Esophagus squamous epithelium (tissue), 5 donors: ENCODE data around the gene NUP210. TPM values are rescaled to one million over a fixed set of nuclear protein-coding genes. Genes with fewer than 3 reads are reported as not detected.

ENCODE experiments used
- DNase-seq: peaks from one replicate; lab custom pipeline; 2025; lab: John Stamatoyannopoulos, UW
- H3K27ac ChIP-seq, 4 donors: fragments of 200-600 bp; sonication (generic); one replicate each; pipeline ENCODE4 v1.5.1; 2016 to 2019; ENCODE audit warnings: mild to moderate bottlenecking in 1 of 4
- H3K27me3 ChIP-seq, 4 donors: fragments of 200-600 bp; sonication (generic); 1 replicate in 3 of 4; 2 replicates in 1 of 4; pipeline versions ENCODE4 v1.5.1 to v1.6.0; 2017 to 2021; ENCODE audit warnings: antibody characterized with exemption in 1 of 4
- H3K36me3 ChIP-seq, 3 donors: fragments of 200-600 bp; sonication (generic); one replicate each; pipeline ENCODE4 v1.5.1; 2016 to 2019
- H3K4me1 ChIP-seq, 3 donors: fragments of 200-600 bp; sonication (generic); one replicate each; pipeline ENCODE4 v1.5.1; 2017 to 2019
- H3K4me3 ChIP-seq, 4 donors: fragments of 200-600 bp; sonication (generic); 1 replicate in 3 of 4; 2 replicates in 1 of 4; pipeline ENCODE4 v1.5.1; 2016 to 2019; ENCODE audit warnings: mild to moderate bottlenecking in 2 of 4, moderate library complexity in 1 of 4
- H3K9me3 ChIP-seq, 3 donors: fragments of 200-600 bp; sonication (generic); one replicate each; pipeline ENCODE4 v1.5.1; 2016 to 2019
- POLR2A ChIP-seq, 4 donors: fragments of 450-650 bp; IDR thresholded peaks; one replicate each; pipeline ENCODE4 v1.6.1; 2017; ENCODE audit warnings: antibody characterized with exemption in 4 of 4, mild to moderate bottlenecking in 4 of 4, moderate library complexity in 3 of 4
- WGBS, 2 donors: methylation state at CpG; one replicate each; pipeline ENCODE4 v1.1.5; 2018; 5-methylcytosine and 5-hydroxymethylcytosine counted together
- intact Hi-C: fragments of 100-400 bp; cut with DNase I; formaldehyde crosslinking; loops from one replicate; pipeline ENCODE4 v1.15.0; 2022
- total RNA-seq, 4 donors: library from RNA; depleted of rRNA; stranded (reverse); fragments of >200 nt; gene quantifications; one replicate each; pipeline ENCODE4 v1.1.0, GENCODE V29; 2016
- TF ChIP-seq, protein P1 (sequence below), 6 experiments: fragments of 450-650 bp in 4 of 6; fragments of 200-600 bp in 2 of 6; sonication (generic) in 2 of 6; IDR thresholded peaks; one replicate each; pipeline ENCODE4 v1.5.1; 2016 to 2019; ENCODE audit warnings: antibody characterized with exemption in 6 of 6, mild to moderate bottlenecking in 4 of 6, moderate library complexity in 4 of 6
- donor health status: DM: yes; HTN: yes; CAD: no.

Gene NUP210
- total RNA-seq, 4 donors from 2014 or later, result 7.2 to 14.5 (median 9.4) TPM

DNA sequence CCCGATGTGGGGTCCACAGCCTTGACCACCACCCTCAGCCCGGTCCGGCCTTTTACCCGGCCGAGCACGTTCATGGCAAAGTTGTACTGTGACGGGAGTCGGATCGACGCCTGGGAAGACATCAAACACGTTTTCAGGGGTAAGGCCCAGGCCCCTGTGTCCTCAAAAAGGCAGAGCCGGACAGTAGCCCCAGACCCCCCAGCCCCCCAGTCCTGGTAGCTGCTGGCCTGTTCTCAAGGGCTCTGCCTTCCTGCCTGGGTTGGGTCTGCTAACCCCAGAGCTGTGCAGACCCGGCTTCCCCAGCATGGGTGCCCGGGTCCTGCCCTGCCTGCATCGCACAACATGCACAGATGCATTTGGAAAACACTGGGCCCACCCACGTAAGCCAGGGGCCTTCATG is 84.6 kb downstream of the NUP210 start:
- no peaks in the 10 kb centered on the region for H3K27me3 ChIP-seq
- WGBS, 2 donors, result 96% methylated on average over 11 of the region's 16 CpGs; no CpG with 5 or more reads in 1 of the 2 donors
- H3K4me3 ChIP-seq, result no peak overlapping the region
- intact Hi-C loops, result no loop called here
- DNase-seq, result no peak
- no peaks in the 10 kb centered on the region for H3K9me3 ChIP-seq
- no peak overlapping the region for H3K27ac ChIP-seq
- H3K4me1 ChIP-seq, result peaks cover 0 to 14% (median 2%) of the 10 kb centered on the region in 3 donors
- no peak for TF ChIP-seq POLR2A (IDR thresholded peaks at IDR 0.05)
- TF ChIP-seq, protein P1, sequence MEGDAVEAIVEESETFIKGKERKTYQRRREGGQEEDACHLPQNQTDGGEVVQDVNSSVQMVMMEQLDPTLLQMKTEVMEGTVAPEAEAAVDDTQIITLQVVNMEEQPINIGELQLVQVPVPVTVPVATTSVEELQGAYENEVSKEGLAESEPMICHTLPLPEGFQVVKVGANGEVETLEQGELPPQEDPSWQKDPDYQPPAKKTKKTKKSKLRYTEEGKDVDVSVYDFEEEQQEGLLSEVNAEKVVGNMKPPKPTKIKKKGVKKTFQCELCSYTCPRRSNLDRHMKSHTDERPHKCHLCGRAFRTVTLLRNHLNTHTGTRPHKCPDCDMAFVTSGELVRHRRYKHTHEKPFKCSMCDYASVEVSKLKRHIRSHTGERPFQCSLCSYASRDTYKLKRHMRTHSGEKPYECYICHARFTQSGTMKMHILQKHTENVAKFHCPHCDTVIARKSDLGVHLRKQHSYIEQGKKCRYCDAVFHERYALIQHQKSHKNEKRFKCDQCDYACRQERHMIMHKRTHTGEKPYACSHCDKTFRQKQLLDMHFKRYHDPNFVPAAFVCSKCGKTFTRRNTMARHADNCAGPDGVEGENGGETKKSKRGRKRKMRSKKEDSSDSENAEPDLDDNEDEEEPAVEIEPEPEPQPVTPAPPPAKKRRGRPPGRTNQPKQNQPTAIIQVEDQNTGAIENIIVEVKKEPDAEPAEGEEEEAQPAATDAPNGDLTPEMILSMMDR (IDR thresholded peaks at IDR 0.05), result no peak
- H3K36me3 ChIP-seq, result peaks cover 0 to 47% (median 5%) of the 10 kb centered on the region in 3 donors

DNA sequence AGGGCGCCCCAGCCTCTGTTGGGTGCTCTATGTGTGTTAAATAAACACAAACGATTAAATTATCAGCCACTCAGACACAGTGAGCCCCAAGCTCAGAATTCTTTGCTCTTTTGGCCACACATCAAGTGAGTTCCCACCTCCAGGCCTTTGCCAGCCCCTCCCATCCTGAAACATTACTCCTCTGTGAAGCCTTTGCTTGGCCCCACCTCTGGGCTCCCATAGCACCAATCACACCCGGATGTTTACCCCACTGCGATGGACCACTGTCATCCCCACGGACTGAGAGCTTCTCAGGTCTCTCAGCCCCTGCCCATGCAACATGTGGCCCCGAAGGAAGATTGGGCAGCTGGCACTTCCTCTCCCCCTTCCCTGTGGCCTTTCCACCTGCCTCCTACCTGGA is 85.1 kb downstream of the NUP210 start:
- intact Hi-C loops, result no loop called here
- no peak overlapping the region for H3K4me3 ChIP-seq
- H3K27me3 ChIP-seq, result no peaks in the 10 kb centered on the region
- no peaks in the 10 kb centered on the region for H3K9me3 ChIP-seq
- peaks cover 0 to 14% (median 2%) of the 10 kb centered on the region in 3 donors for H3K4me1 ChIP-seq
- 42 to 67% methylated on average over 5 of the region's 6 CpGs for WGBS, 2 donors
- H3K27ac ChIP-seq, result no peak overlapping the region
- H3K36me3 ChIP-seq, result peaks cover 0 to 47% (median 5%) of the 10 kb centered on the region in 3 donors
- TF ChIP-seq POLR2A (IDR thresholded peaks at IDR 0.05), result no peak
- TF ChIP-seq, protein P1 (IDR thresholded peaks at IDR 0.05), result no peak
- no peak for DNase-seq

DNA sequence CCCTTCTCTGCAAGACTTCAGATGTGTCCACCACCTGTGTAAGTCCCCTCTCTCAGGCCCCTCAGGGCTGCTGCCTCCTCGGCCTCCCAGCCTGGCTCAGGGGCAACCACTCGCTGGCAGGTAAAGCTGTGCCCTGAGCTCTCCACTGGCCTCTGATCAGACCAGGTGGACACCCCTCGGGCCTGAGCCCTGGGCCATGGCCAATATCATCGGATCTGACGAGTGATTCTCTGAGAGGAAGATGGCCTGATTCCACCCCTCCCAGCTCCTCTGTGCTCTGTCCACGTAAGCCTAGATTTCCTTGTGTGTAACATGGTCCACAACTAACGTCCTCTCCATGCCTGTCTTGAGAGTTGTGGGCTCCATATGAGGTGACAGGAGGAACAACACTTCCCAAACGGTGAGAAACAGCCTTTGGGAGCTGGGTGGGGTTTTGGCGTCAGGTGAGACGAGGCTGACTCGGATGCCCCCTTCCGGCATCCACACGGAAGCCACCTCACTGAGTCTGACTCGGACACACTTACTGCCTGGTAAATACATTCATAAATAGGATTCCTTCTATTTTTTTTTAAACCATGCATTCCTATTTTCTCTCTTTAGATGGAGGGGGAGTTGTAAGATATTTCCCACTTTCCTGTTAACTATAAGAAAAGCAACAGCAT is 86.8 kb downstream of the NUP210 start:
- Histone ChIP-seq H3K9me3 (no peaks in the 10 kb centered on the region), H3K27me3 (no peaks in the 10 kb centered on the region), H3K4me1 (peaks cover 0 to 14% (median 2%) of the 10 kb centered on the region in 3 donors), H3K36me3 (peaks cover 0 to 44% (median 5%) of the 10 kb centered on the region in 3 donors), H3K4me3 (no peak overlapping the region), H3K27ac (peak overlapping the region in 1 of 4 donors; percentile 62)
- 87 to 97% methylated on average over 7 of the region's 14 CpGs for WGBS, 2 donors
- DNase-seq, result no peak
- no peak for TF ChIP-seq POLR2A (IDR thresholded peaks at IDR 0.05)
- TF ChIP-seq, protein P1 (IDR thresholded peaks at IDR 0.05), result no peak
- intact Hi-C loops, result no loop called here

DNA sequence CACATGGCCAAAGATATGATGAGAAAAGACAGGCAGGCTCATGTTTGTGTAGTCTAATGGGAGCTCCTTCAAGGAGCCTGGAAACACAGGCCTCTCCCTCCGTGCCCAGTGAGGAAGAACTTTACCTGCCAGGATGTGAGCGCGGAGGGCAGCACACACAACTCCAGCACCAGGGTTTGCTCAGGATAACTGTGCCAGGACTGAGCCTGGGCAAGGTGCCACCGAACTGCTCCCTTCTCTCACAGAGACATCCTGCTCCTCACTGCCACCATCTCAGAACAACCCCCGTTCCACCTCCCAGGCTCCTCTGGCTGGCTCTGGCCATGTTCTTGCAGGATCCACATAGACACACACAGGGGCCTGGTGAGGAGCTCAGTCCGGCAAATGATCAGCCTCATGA is 87.4 kb downstream of the NUP210 start:
- no peak overlapping the region for H3K4me3 ChIP-seq
- intact Hi-C loops, result no loop called here
- no peaks in the 10 kb centered on the region for H3K9me3 ChIP-seq
- no peak for DNase-seq
- H3K27ac ChIP-seq, result peak overlapping the region in 1 of 4 donors; percentile 62
- no peak for TF ChIP-seq POLR2A (IDR thresholded peaks at IDR 0.05)
- TF ChIP-seq, protein P1 (IDR thresholded peaks at IDR 0.05), result no peak
- WGBS, 2 donors, result 63 to 76% methylated on average over 4 of the region's 6 CpGs
- no peaks in the 10 kb centered on the region for H3K27me3 ChIP-seq
- H3K36me3 ChIP-seq, result peaks cover 0 to 44% (median 0%) of the 10 kb centered on the region in 3 donors
- peaks cover 0 to 14% (median 2%) of the 10 kb centered on the region in 3 donors for H3K4me1 ChIP-seq

DNA sequence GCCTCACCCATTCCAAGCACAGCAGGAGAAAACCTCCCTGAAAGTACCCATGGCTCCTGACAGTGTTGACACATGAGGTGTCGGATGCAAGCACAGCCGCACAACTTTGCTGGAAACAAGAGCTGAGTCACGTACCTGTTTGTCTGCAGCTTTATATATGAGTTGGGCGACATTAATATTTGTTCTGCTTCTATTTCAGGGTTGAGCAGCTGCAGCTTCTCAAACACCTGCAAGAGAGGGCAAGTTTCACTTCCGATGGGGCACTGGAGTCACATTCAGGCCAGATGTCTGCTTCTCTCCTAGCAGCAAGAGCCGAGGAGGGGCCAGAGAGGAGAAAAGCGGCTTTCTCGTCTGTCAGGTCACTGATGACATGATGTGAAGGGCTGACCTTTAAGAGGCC is 88.0 kb downstream of the NUP210 start:
- intact Hi-C loops, result no loop called here
- peak; percentile 13 for DNase-seq
- H3K9me3 ChIP-seq, result no peaks in the 10 kb centered on the region
- WGBS, 2 donors, result 40 to 58% methylated on average over 5 to 7 of the region's 8 CpGs
- H3K4me1 ChIP-seq, result peaks cover 0 to 14% (median 2%) of the 10 kb centered on the region in 3 donors
- H3K36me3 ChIP-seq, result peaks cover 0 to 44% (median 0%) of the 10 kb centered on the region in 3 donors
- peak overlapping the region in 2 of 4 donors; percentile 8 to 62 for H3K27ac ChIP-seq
- H3K4me3 ChIP-seq, result no peak overlapping the region
- TF ChIP-seq, protein P1 (IDR thresholded peaks at IDR 0.05), result no peak
- TF ChIP-seq POLR2A (IDR thresholded peaks at IDR 0.05), result peak in 1 of 4 donors; percentile 21
- no peaks in the 10 kb centered on the region for H3K27me3 ChIP-seq
